ENCODE data around the gene PEAK3. TPM values are rescaled to one million over a fixed set of nuclear protein-coding genes. Genes with fewer than 3 reads are reported as not detected.

Gene PEAK3
- total and polyA plus RNA-seq, 2 experiments from 2014 or later = 0.15 TPM; not detected in 1

GRCh38 chr19:2274185-2274711 lies 7.7 kb downstream of the PEAK3 start:
- Histone ChIP-seq H4K20me1 (ENCODE audit: insufficient read depth, poor library complexity, severe bottlenecking) (peaks cover 56% of the 10 kb centered on the region), H3K9me2 (replicated peaks; ENCODE audit: insufficient read depth) (no peaks in the 10 kb centered on the region), H3K4me3 (no peak overlapping the region), H3K79me2 (peaks cover 55% of the 10 kb centered on the region), H2AFZ (no peak overlapping the region), H3K27ac (peak overlapping the region; percentile 78), H3K4me2 (peak overlapping the region; percentile 99), H3K9me3 (ENCODE audit: low read depth) (no peaks in the 10 kb centered on the region), H3K36me3 (replicated peaks; ENCODE audit: insufficient read depth, low read depth) (no peaks in the 10 kb centered on the region), H3K27me3 (no peaks in the 10 kb centered on the region), H3K4me1 (ENCODE audit: insufficient read depth) (peaks cover 22% of the 10 kb centered on the region)
- TF ChIP-seq EZH2 (IDR thresholded peaks at IDR 0.05; ENCODE audit: borderline replicate concordance) = no peak
- no peak for TF ChIP-seq CTCF (IDR thresholded peaks at IDR 0.05; ENCODE audit: poor library complexity)
- TF ChIP-seq EZH2phosphoT487 (IDR thresholded peaks at IDR 0.05; ENCODE audit: low read depth, severe bottlenecking, unreplicated experiment) = no peak
- DNase-seq (ENCODE audit: low spot score) = no peak
- 91% methylated on average over 9 of the region's 9 CpGs for WGBS (ENCODE audit: low lambda C conversion rate, missing lambda C conversion rate)

- WGBS (ENCODE audit: low lambda C conversion rate, missing lambda C conversion rate) = 16% methylated on average over 45 of the region's 45 CpGs
- Histone ChIP-seq H3K9me3 (ENCODE audit: low read depth) (no peaks in the 10 kb centered on the region), H3K9me2 (replicated peaks; ENCODE audit: insufficient read depth) (no peaks in the 10 kb centered on the region), H2AFZ (no peak overlapping the region), H3K4me2 (peak overlapping the region; percentile 99), H3K27me3 (no peaks in the 10 kb centered on the region), H4K20me1 (ENCODE audit: insufficient read depth, poor library complexity, severe bottlenecking) (peaks cover 56% of the 10 kb centered on the region), H3K4me3 (no peak overlapping the region), H3K4me1 (ENCODE audit: insufficient read depth) (peaks cover 22% of the 10 kb centered on the region), H3K36me3 (replicated peaks; ENCODE audit: insufficient read depth, low read depth) (no peaks in the 10 kb centered on the region), H3K27ac (peak overlapping the region; percentile 78), H3K79me2 (peaks cover 55% of the 10 kb centered on the region)
- peak; percentile 85 for DNase-seq (ENCODE audit: low spot score)
- TF ChIP-seq EZH2phosphoT487 (IDR thresholded peaks at IDR 0.05; ENCODE audit: low read depth, severe bottlenecking, unreplicated experiment) (no peak), CTCF (IDR thresholded peaks at IDR 0.05; ENCODE audit: poor library complexity) (peak; percentile 100), EZH2 (IDR thresholded peaks at IDR 0.05; ENCODE audit: borderline replicate concordance) (no peak)
These were observed 8.4 kb downstream of the PEAK3 start for GRCh38 chr19:2273356-2274184.

- Histone ChIP-seq H3K4me3 (peak overlapping the region; percentile 96), H3K9me2 (replicated peaks; ENCODE audit: insufficient read depth) (no peaks in the 10 kb centered on the region), H2AFZ (no peak overlapping the region), H3K4me2 (peak overlapping the region; percentile 99), H4K20me1 (ENCODE audit: insufficient read depth, poor library complexity, severe bottlenecking) (peaks cover 56% of the 10 kb centered on the region), H3K27me3 (no peaks in the 10 kb centered on the region), H3K9me3 (ENCODE audit: low read depth) (no peaks in the 10 kb centered on the region), H3K27ac (peak overlapping the region; percentile 99), H3K4me1 (ENCODE audit: insufficient read depth) (peaks cover 22% of the 10 kb centered on the region), H3K79me2 (peaks cover 55% of the 10 kb centered on the region), H3K36me3 (replicated peaks; ENCODE audit: insufficient read depth, low read depth) (no peaks in the 10 kb centered on the region)
- WGBS (ENCODE audit: low lambda C conversion rate, missing lambda C conversion rate) = 34% methylated on average over 36 of the region's 43 CpGs
- TF ChIP-seq CTCF (IDR thresholded peaks at IDR 0.05; ENCODE audit: poor library complexity) (no peak), EZH2 (IDR thresholded peaks at IDR 0.05; ENCODE audit: borderline replicate concordance) (no peak), EZH2phosphoT487 (IDR thresholded peaks at IDR 0.05; ENCODE audit: low read depth, severe bottlenecking, unreplicated experiment) (no peak)
- peak; percentile 43 for DNase-seq (ENCODE audit: low spot score)
These were observed 10.5 kb downstream of the PEAK3 start for GRCh38 chr19:2271234-2272103.

All from hepatocyte (in vitro differentiated cells).